GM18511 (cell line): ENCODE measurements around the gene IRAK1.

ENCODE experiments used
- ATAC-seq: cut with Tn5 transposase; IDR thresholded peaks from one replicate; pipeline ENCODE4 v1.9.1; 2021; ENCODE audit warnings: mild to moderate bottlenecking, moderate library complexity; ENCODE audit not compliant: unreplicated experiment

IRAK1 gene

GRCh38 chrX:153973127-153974002 is 46.3 kb downstream of the IRAK1 start:
- ATAC-seq = no peak

GRCh38 chrX:153972368-153973126 is 47.2 kb downstream of the IRAK1 start, which contains the start of gene TMEM187:
TMEM187 (plus strand) TSS chrX:153972754; CDS start chrX:153982063, 9,309 bp downstream.
- peak; percentile 54 for ATAC-seq

GRCh38 chrX:153971450-153972367 is 48.0 kb downstream of the IRAK1 start, which contains the start of gene HCFC1:
HCFC1 (minus strand) TSS chrX:153971818; CDS start chrX:153970840, 978 bp downstream.
- peak; percentile 45 for ATAC-seq

GRCh38 chrX:153971124-153971449 is 48.6 kb downstream of the IRAK1 start:
- peak; percentile 44 for ATAC-seq

DNA sequence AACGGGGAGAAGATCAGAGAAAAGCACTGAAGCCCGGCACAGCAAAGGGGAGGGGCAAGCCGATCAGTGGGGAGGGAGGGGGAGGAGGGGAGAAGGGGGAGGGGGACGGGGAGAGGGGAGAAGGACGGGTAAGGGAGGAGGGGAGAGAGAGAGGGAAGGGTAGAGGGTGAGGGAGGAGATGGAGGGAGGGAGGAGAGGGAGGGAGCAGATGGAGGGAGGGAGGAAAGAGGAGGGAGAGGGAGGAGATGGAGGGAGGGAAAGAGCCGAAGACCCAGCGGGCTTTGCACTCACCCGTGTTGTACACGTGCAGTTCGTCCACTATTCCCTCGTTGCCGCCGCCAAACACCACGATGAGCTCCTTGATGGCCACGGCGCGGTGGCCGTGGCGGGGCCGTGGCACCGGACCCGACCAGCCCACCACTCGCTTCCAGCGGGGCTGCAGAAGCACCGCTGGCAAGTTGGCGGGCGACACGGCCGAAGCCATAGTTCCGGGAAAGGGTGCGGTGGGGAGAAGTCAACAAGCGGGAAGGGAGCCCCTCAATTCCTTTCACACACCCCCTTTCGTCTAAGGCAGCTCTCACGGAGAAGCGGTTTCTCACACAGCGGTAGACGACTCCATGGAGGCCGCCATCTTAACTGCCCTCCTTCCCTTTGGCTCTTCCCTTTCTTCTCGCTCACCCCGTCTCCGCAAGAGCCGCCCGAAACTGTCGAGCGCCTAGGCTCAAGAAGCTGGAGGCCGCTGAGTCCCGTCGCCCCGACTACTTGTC is 49.2 kb downstream of the IRAK1 start:
- ATAC-seq = no peak

GRCh38 chrX:153969904-153970356 is 49.8 kb downstream of the IRAK1 start:
- ATAC-seq = no peak

DNA sequence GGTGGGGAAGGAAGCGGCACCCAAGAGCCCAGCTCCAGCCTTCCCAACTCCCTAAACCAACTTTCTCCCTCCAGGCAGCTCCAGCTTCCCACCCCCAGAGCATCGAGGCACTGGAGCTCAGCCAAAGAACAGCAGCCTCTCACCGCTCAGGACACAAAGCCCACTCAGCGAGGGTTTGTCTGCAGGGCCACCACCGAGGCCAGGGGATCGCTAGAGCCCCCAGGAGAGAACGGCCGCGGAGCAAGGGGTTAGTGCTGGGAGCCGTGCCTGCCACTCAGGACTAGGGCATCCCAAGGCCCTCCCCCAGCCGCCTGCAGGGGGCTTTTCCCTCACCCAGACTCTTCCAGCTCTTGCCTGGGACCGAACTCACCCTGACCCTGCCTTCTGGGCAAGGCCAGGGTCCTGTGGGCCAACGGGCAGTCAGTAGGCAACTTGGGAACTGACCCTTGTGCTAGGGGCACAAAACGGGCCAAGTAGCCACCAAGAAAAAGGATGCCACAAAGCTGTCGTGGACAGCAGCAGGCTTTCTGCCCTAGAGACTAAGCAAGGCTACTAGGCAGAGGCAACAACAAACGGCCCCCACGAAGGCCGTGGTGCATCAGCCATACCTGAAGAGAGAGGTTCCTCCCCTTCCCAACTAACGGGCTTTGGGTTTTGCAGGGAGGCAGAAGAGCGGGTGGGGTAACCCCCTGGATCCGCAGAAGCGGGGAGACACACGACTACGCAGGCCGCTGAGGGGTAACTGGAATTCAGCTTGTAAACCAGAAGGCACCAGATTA is 50.4 kb downstream of the IRAK1 start:
- ATAC-seq = no peak

- ATAC-seq = no peak
Observed at GRCh38 chrX:153968754-153969124, 51.0 kb downstream of the IRAK1 start.

- no peak for ATAC-seq
Observed at GRCh38 chrX:153968255-153968654, 51.4 kb downstream of the IRAK1 start.

GRCh38 chrX:153967536-153968224 is 52.0 kb downstream of the IRAK1 start:
- ATAC-seq = no peak

- no peak for ATAC-seq
Observed at GRCh38 chrX:153966841-153967535, 52.7 kb downstream of the IRAK1 start.

GRCh38 chrX:153966283-153966688 is 53.4 kb downstream of the IRAK1 start:
- no peak for ATAC-seq

DNA sequence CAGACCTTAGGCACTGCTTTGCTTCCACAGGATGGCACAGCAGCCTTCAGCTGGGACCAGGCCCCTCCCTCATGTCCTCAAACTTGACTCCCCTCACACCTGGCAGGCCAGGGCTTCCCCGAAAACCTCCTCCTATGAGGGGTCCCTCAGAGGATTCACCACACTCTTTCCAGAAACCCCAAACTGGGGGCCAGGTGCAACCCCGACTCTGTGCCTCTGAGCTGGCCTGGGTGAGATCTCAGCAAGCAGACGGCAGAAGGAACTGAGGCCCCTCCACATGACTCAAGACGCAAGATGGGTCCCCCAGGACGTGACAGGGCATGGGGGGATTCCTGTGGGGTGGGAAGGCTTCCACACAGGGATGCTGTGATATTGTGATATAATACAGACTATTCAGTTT is 54.3 kb downstream of the IRAK1 start:
- ATAC-seq = no peak

- ATAC-seq = no peak
Observed at GRCh38 chrX:153964105-153964504, 55.6 kb downstream of the IRAK1 start.

- no peak for ATAC-seq
Observed at GRCh38 chrX:153963546-153963945, 56.2 kb downstream of the IRAK1 start.

DNA sequence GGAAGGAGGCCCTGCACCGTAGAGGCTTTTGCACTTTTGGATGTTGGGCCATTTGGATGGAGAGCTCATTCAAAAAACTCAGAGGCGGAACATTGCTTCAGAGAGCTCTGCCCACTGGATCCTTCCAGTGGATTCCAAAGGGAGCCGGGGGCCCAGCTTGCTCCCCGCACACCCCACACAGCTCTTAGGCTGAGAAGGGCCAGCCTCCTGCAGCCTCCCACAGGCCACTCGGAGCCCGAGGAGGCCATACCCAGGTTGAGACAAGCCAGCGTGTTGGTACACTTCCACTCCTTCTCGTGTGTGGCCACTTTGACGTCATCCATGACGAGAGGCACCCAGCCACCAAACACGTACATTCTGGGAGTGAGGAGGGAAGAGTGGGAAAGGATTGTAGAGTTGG is 58.4 kb downstream of the IRAK1 start:
- no peak for ATAC-seq

GRCh38 chrX:153960786-153961185 is 58.9 kb downstream of the IRAK1 start:
- ATAC-seq = no peak
